Osteoblast (primary cell): Measurements from ENCODE around the gene TCL1B. TPM values are rescaled to one million over a fixed set of nuclear protein-coding genes. Genes with fewer than 3 reads are reported as not detected.

ENCODE experiments used
- DNase-seq: peaks from one replicate; pipeline ENCODE4 v3.0.0; 2011; ENCODE audit warnings: low spot score, mixed read lengths; ENCODE audit not compliant: insufficient read length; ENCODE audit errors: missing footprints
- H2AFZ ChIP-seq: 2 replicates; pipeline ENCODE4 v1.6.0; 2011; ENCODE audit warnings: mild to moderate bottlenecking, low read length
- H3K27ac ChIP-seq: 2 replicates; pipeline ENCODE4 v1.5.1; 2011; ENCODE audit warnings: mild to moderate bottlenecking, low read depth, low read length, moderate library complexity
- H3K27me3 ChIP-seq: 2 replicates; pipeline ENCODE4 v1.6.0; 2012; ENCODE audit warnings: mild to moderate bottlenecking, control low read depth, inconsistent platforms, low read length, moderate library complexity; ENCODE audit not compliant: insufficient read depth
- H3K36me3 ChIP-seq: 2 replicates; pipeline ENCODE4 v1.5.1; 2011; ENCODE audit warnings: mild to moderate bottlenecking, low read length, control low read depth, moderate library complexity; ENCODE audit not compliant: insufficient read depth
- H3K4me1 ChIP-seq: 2 replicates; pipeline ENCODE4 v1.5.1; 2011; ENCODE audit warnings: mild to moderate bottlenecking, low read length, control low read depth, moderate library complexity; ENCODE audit not compliant: insufficient read depth
- H3K4me2 ChIP-seq: 2 replicates; pipeline ENCODE4 v1.6.0; 2011; ENCODE audit warnings: mild to moderate bottlenecking, low read length; ENCODE audit not compliant: insufficient read depth
- H3K4me3 ChIP-seq: fragments of 200-600 bp; sonication (generic); 3 replicates; pipeline ENCODE4 v1.5.1; 2012; ENCODE audit warnings: mild to moderate bottlenecking, low read length, inconsistent platforms; ENCODE audit not compliant: insufficient read depth
- H3K79me2 ChIP-seq: 2 replicates; pipeline ENCODE4 v1.6.0; 2012; ENCODE audit warnings: mild to moderate bottlenecking, low read length, control low read depth, inconsistent platforms; ENCODE audit not compliant: insufficient read depth
- H3K9me3 ChIP-seq: 2 replicates; pipeline ENCODE4 v1.5.1; 2011; ENCODE audit warnings: low read depth, low read length, control low read depth
- H4K20me1 ChIP-seq: 2 replicates; pipeline ENCODE4 v1.6.0; 2012; ENCODE audit warnings: mild to moderate bottlenecking, low read length, control low read depth; ENCODE audit not compliant: insufficient read depth
- CTCF ChIP-seq: IDR thresholded peaks from 2 replicates; pipeline ENCODE4 v1.5.1; 2011; ENCODE audit warnings: mild to moderate bottlenecking, low read depth, low read length, moderate library complexity; ENCODE audit errors: extremely low read depth
- total RNA-seq: library from RNA; depleted of rRNA; stranded (reverse); fragments of >200 nt; gene quantifications from 2 replicates; pipeline ENCODE4 v1.2.3, GENCODE V29; 2012

TCL1B gene
- total RNA-seq, 1 donor, result not detected

GRCh38 chr14:95695913-95696312, 9.7 kb downstream of the TCL1B start:
- no peaks in the 10 kb centered on the region for H3K36me3 ChIP-seq
- H3K4me2 ChIP-seq, result no peak overlapping the region
- no peaks in the 10 kb centered on the region for H4K20me1 ChIP-seq
- no peaks in the 10 kb centered on the region for H3K4me1 ChIP-seq
- H2AFZ ChIP-seq, result no peak overlapping the region
- H3K27ac ChIP-seq, result no peak overlapping the region
- H3K27me3 ChIP-seq, result no peaks in the 10 kb centered on the region
- DNase-seq, result no peak
- no peaks in the 10 kb centered on the region for H3K79me2 ChIP-seq
- H3K4me3 ChIP-seq, result no peak overlapping the region
- H3K9me3 ChIP-seq, result no peaks in the 10 kb centered on the region
- no peak for TF ChIP-seq CTCF

GRCh38 chr14:95696741-95697140, 10.5 kb downstream of the TCL1B start:
- Histone ChIP-seq H3K27me3 (no peaks in the 10 kb centered on the region), H3K27ac (no peak overlapping the region), H3K4me1 (no peaks in the 10 kb centered on the region), H3K4me3 (no peak overlapping the region), H4K20me1 (no peaks in the 10 kb centered on the region), H3K79me2 (no peaks in the 10 kb centered on the region), H3K36me3 (no peaks in the 10 kb centered on the region), H3K4me2 (no peak overlapping the region), H2AFZ (no peak overlapping the region), H3K9me3 (no peaks in the 10 kb centered on the region)
- no peak for DNase-seq
- TF ChIP-seq CTCF, result no peak

DNA sequence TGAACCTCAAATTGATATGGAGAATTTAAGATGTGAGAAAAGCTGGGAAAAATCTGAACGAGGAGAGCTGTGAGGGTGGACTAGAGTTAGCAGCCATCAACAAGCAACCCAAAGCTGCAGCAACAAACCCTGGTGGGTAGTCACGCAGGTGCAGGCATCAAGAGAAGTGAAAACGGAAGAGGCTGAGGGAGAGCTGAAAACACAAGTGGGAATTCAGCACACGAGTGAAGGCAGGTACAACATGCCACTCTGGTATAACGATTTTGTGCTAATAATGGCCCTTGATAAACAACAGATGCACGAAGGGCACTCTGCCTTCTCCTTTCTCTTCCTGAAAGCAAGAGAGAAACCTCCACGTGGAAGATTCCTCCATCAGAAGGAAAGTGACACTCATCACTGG, 11.5 kb downstream of the TCL1B start:
- Histone ChIP-seq H2AFZ (no peak overlapping the region), H3K27ac (no peak overlapping the region), H3K79me2 (no peaks in the 10 kb centered on the region), H3K9me3 (no peaks in the 10 kb centered on the region), H3K4me1 (no peaks in the 10 kb centered on the region), H3K36me3 (no peaks in the 10 kb centered on the region), H4K20me1 (no peaks in the 10 kb centered on the region), H3K4me3 (no peak overlapping the region), H3K4me2 (no peak overlapping the region), H3K27me3 (no peaks in the 10 kb centered on the region)
- DNase-seq, result no peak
- TF ChIP-seq CTCF, result no peak

GRCh38 chr14:95698287-95698686, 12.1 kb downstream of the TCL1B start:
- Histone ChIP-seq H3K4me2 (no peak overlapping the region), H3K4me1 (no peaks in the 10 kb centered on the region), H3K27ac (no peak overlapping the region), H3K36me3 (no peaks in the 10 kb centered on the region), H2AFZ (no peak overlapping the region), H3K4me3 (no peak overlapping the region), H3K27me3 (no peaks in the 10 kb centered on the region), H3K9me3 (no peaks in the 10 kb centered on the region), H3K79me2 (no peaks in the 10 kb centered on the region), H4K20me1 (no peaks in the 10 kb centered on the region)
- DNase-seq, result no peak
- no peak for TF ChIP-seq CTCF
